Common myeloid progenitor, CD34-positive (primary cell): ENCODE measurements around the gene ATE1.

Source experiments
- CTCF ChIA-PET: fragments of 350-600 bp; sonication (Branson Sonifier 250); formaldehyde crosslinking; loops from one replicate; lab custom pipeline; 2021; ENCODE audit warnings: antibody characterized with exemption; lab: Charles Lee
- POLR2A ChIA-PET: fragments of 350-600 bp; sonication (Branson Sonifier 250); formaldehyde crosslinking; loops from one replicate; lab custom pipeline; 2021; ENCODE audit warnings: antibody characterized with exemption; lab: Charles Lee
- DNase-seq, 3 donors: peaks; one replicate each; pipeline versions ENCODE4 v3.0.0 to v3.0.0-alpha.2; 2013
- H3K27ac ChIP-seq, 2 experiments: 1 replicate in 1 of 2; 2 replicates in 1 of 2; pipeline ENCODE4 v1.7.0; 2013; ENCODE audit warnings: inconsistent platforms in 2 of 2, low read length in 2 of 2, mild to moderate bottlenecking in 2 of 2, low read depth in 1 of 2, moderate library complexity in 1 of 2; ENCODE audit not compliant: severe bottlenecking in 2 of 2, insufficient read depth in 1 of 2, poor library complexity in 1 of 2
- H3K27me3 ChIP-seq, 5 experiments: replicated peaks in 2 of 5; 1 replicate in 3 of 5; 2 replicates in 2 of 5; pipeline versions ENCODE4 v1.6.1 to v1.7.0; 2013; ENCODE audit warnings: low read length in 4 of 5, mild to moderate bottlenecking in 2 of 5, moderate library complexity in 2 of 5, inconsistent platforms in 1 of 5; ENCODE audit not compliant: insufficient read depth in 5 of 5, control insufficient read depth in 4 of 5
- H3K36me3 ChIP-seq, 4 experiments: 1 replicate in 2 of 4; 2 replicates in 2 of 4; pipeline versions ENCODE4 v1.6.1 to v1.7.0; 2013; ENCODE audit warnings: low read length in 3 of 4, control low read depth in 1 of 4, mild to moderate bottlenecking in 1 of 4; ENCODE audit not compliant: control insufficient read depth in 4 of 4, insufficient read depth in 4 of 4
- H3K4me1 ChIP-seq, 4 experiments: 1 replicate in 3 of 4; 2 replicates in 1 of 4; pipeline versions ENCODE4 v1.6.1 to v1.7.1; 2013; ENCODE audit warnings: low read length in 3 of 4, mild to moderate bottlenecking in 3 of 4, control low read depth in 1 of 4, inconsistent platforms in 1 of 4, moderate library complexity in 1 of 4; ENCODE audit not compliant: control insufficient read depth in 4 of 4, insufficient read depth in 4 of 4; ENCODE audit errors: control extremely low read depth in 1 of 4
- H3K4me3 ChIP-seq, 7 experiments: 1 replicate in 4 of 7; 2 replicates in 3 of 7; pipeline versions ENCODE4 v1.5.1 to v1.7.0; 2013; ENCODE audit warnings: mild to moderate bottlenecking in 7 of 7, low read length in 6 of 7, moderate library complexity in 6 of 7, inconsistent platforms in 2 of 7, low read depth in 2 of 7, control low read depth in 1 of 7; ENCODE audit not compliant: insufficient read depth in 4 of 7, control insufficient read depth in 1 of 7; ENCODE audit errors: extremely low read depth in 1 of 7
- H3K9me3 ChIP-seq, 5 experiments: 1 replicate in 4 of 5; 2 replicates in 1 of 5; pipeline versions ENCODE4 v1.6.1 to v1.7.1; 2013; ENCODE audit warnings: low read length in 4 of 5, mild to moderate bottlenecking in 2 of 5, inconsistent platforms in 1 of 5, low read depth in 1 of 5, moderate library complexity in 1 of 5; ENCODE audit not compliant: control insufficient read depth in 4 of 5, insufficient read depth in 2 of 5; ENCODE audit errors: control extremely low read depth in 1 of 5
- WGBS: methylation state at CpG from one replicate; pipeline ENCODE4 v1.1.5; 2013; ENCODE audit not compliant: insufficient coverage; 5-methylcytosine and 5-hydroxymethylcytosine counted together

The ATE1 gene

GRCh38 chr10:121710971-121711370 is 216.9 kb downstream of the ATE1 start:
- H3K27ac ChIP-seq, result no peak overlapping the region

DNA sequence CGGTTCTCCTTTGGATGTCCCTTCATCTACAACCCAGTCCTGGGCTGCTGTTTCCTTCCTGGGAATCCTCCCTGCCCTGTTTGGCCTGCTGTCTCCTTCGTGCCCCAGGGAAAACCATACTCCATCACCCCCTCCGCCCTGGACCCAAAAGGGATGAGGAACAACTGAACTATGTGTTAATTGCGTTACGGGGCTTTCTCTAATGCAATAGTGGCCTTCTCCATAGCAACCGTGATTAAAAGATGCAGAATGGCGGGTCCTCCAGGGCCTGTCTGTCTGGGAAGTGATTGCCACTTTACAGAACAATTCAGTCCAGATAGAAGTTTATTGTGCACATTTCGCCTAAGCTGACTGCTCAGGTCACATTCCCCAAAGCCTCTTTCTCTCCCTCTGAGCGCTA is 217.6 kb downstream of the ATE1 start:
- no peak for DNase-seq
- ChIA-PET CTCF (no interaction called here), POLR2A (no interaction called here)
- H3K4me3 ChIP-seq, result no peak overlapping the region
- H3K4me1 ChIP-seq, result no peaks in the 10 kb centered on the region
- peaks cover 3 to 37% (median 11%) of the 10 kb centered on the region in 5 experiments for H3K27me3 ChIP-seq
- H3K27ac ChIP-seq, result no peak overlapping the region
- peaks cover 0 to 5% (median 0%) of the 10 kb centered on the region in 5 experiments for H3K9me3 ChIP-seq
- WGBS, result 68% methylated on average over 8 of the region's 9 CpGs
- H3K36me3 ChIP-seq, result no peaks in the 10 kb centered on the region

More at GRCh38 chr10:121710971-121711370, 216.9 kb downstream of the ATE1 start:
- Histone ChIP-seq H3K36me3 (no peaks in the 10 kb centered on the region), H3K27me3 (peaks cover 3 to 37% (median 11%) of the 10 kb centered on the region in 5 experiments), H3K4me1 (no peaks in the 10 kb centered on the region), H3K9me3 (peaks cover 0 to 5% (median 0%) of the 10 kb centered on the region in 5 experiments), H3K4me3 (no peak overlapping the region)
- 86% methylated on average over 5 of the region's 7 CpGs for WGBS
- ChIA-PET POLR2A (no interaction called here), CTCF (no interaction called here)
- DNase-seq, result no peak

- Histone ChIP-seq H3K27ac (no peak overlapping the region), H3K4me1 (no peaks in the 10 kb centered on the region), H3K4me3 (no peak overlapping the region), H3K27me3 (peaks cover 3 to 37% (median 11%) of the 10 kb centered on the region in 5 experiments), H3K36me3 (no peaks in the 10 kb centered on the region), H3K9me3 (peaks cover 0 to 5% (median 0%) of the 10 kb centered on the region in 5 experiments)
- 72% methylated on average over 7 of the region's 9 CpGs for WGBS
- ChIA-PET CTCF (no interaction called here), POLR2A (no interaction called here)
- DNase-seq, result no peak
Measured at GRCh38 chr10:121709675-121710073, 218.2 kb downstream of the ATE1 start.

GRCh38 chr10:121708728-121709674 is 218.8 kb downstream of the ATE1 start:
- ChIA-PET POLR2A (no interaction called here), CTCF (no interaction called here)
- H3K27ac ChIP-seq, result no peak overlapping the region

GRCh38 chr10:121702351-121703320 is 225.2 kb downstream of the ATE1 start:
- Histone ChIP-seq H3K9me3 (peaks cover 0 to 5% (median 1%) of the 10 kb centered on the region in 5 experiments), H3K36me3 (no peaks in the 10 kb centered on the region), H3K27me3 (peaks cover 0 to 6% (median 3%) of the 10 kb centered on the region in 5 experiments), H3K4me1 (no peaks in the 10 kb centered on the region), H3K27ac (no peak overlapping the region), H3K4me3 (no peak overlapping the region)
- ChIA-PET POLR2A (no interaction called here), CTCF (interaction anchor here (1.0 kb wide), 1 partner anchor 8 kb away, joined by 3 read pairs; no protein-coding TSS in a partner anchor)
- 83% methylated on average over 8 of the region's 13 CpGs for WGBS
- DNase-seq, result no peak

More at GRCh38 chr10:121708728-121709674, 218.8 kb downstream of the ATE1 start:
- Histone ChIP-seq H3K4me3 (no peak overlapping the region), H3K4me1 (no peaks in the 10 kb centered on the region), H3K36me3 (no peaks in the 10 kb centered on the region), H3K27me3 (peaks cover 3 to 39% (median 11%) of the 10 kb centered on the region in 5 experiments), H3K9me3 (peaks cover 0 to 2% (median 0%) of the 10 kb centered on the region in 5 experiments)
- no peak for DNase-seq
- WGBS, result 46% methylated on average over 3 of the region's 15 CpGs

GRCh38 chr10:121700416-121700815 is 227.4 kb downstream of the ATE1 start:
- Histone ChIP-seq H3K4me3 (no peak overlapping the region), H3K4me1 (no peaks in the 10 kb centered on the region), H3K27me3 (peaks cover 0 to 6% (median 1%) of the 10 kb centered on the region in 5 experiments), H3K9me3 (peaks cover 0 to 5% (median 1%) of the 10 kb centered on the region in 5 experiments), H3K27ac (no peak overlapping the region), H3K36me3 (no peaks in the 10 kb centered on the region)
- ChIA-PET CTCF (no interaction called here), POLR2A (no interaction called here)
- no peak for DNase-seq
- 80% methylated on average over 1 of the region's 1 CpG for WGBS
